HL-60 (cell line): ENCODE data around the gene CACNB3. TPM values are rescaled to one million over a fixed set of nuclear protein-coding genes. Genes with fewer than 3 reads are reported as not detected.

ENCODE experiments used
- DNase-seq, 2 experiments: peaks; one replicate each; pipeline ENCODE4 v3.0.0-alpha.2; 2010 to 2020; ENCODE audit warnings: low read depth in 1 of 2, low spot score in 1 of 2
- H3K27ac ChIP-seq: fragments of 250-450 bp; sonication (Bioruptor Pico); replicated peaks from 2 replicates; pipeline ENCODE4 v1.5.1; 2020; ENCODE audit warnings: mild to moderate bottlenecking, moderate library complexity
- H3K27me3 ChIP-seq: fragments of 250-450 bp; sonication (Bioruptor Pico); 2 replicates; pipeline ENCODE4 v1.5.1; 2021; ENCODE audit warnings: mild to moderate bottlenecking, moderate library complexity; ENCODE audit not compliant: insufficient read depth, poor library complexity, severe bottlenecking
- H3K4me3 ChIP-seq: replicated peaks from 2 replicates; pipeline ENCODE4 v1.5.1; 2011; ENCODE audit warnings: mild to moderate bottlenecking, control low read depth, low read length; ENCODE audit not compliant: insufficient read depth
- CTCF ChIP-seq: IDR thresholded peaks from one replicate; pipeline ENCODE4 v1.5.1; 2011; ENCODE audit warnings: low read length, control low read depth, inconsistent platforms; ENCODE audit not compliant: insufficient read depth
- GABPA ChIP-seq: IDR thresholded peaks from 2 replicates; pipeline ENCODE4 v1.6.1; 2012; ENCODE audit warnings: low read depth
- POLR2AphosphoS5 ChIP-seq: IDR thresholded peaks from 2 replicates; pipeline ENCODE4 v1.6.1; 2012; ENCODE audit warnings: low read depth
- REST ChIP-seq: IDR thresholded peaks from 2 replicates; pipeline ENCODE4 v1.6.1; 2012; ENCODE audit warnings: low read depth; ENCODE audit not compliant: insufficient replicate concordance
- SPI1 ChIP-seq: IDR thresholded peaks from 2 replicates; pipeline ENCODE4 v1.6.1; 2012; ENCODE audit warnings: low read depth, mild to moderate bottlenecking, borderline replicate concordance
- microRNA-seq: library from miRNA; unstranded; fragments of <30 nt; microRNA quantifications from one replicate; pipeline ENCODE4, GENCODE V29; 2018

Gene CACNB3

GRCh38 chr12:48875944-48876515, 57.7 kb downstream of the CACNB3 start:
- Histone ChIP-seq H3K27ac (no peak overlapping the region), H3K4me3 (no peak overlapping the region), H3K27me3 (peaks cover 4% of the 10 kb centered on the region)
- DNase-seq, result no peak
- TF ChIP-seq GABPA, result no peak
- TF ChIP-seq REST, result no peak
- no peak for TF ChIP-seq CTCF
- no peak for TF ChIP-seq SPI1
- no peak for TF ChIP-seq POLR2AphosphoS5

Small RNA genes within 50 kb of the gene (microRNA-seq; reads per million reads assigned to microRNA genes)
- gene MIR4701, result not detected
